ENCODE results near the gene PALS2. TPM values are rescaled to one million over a fixed set of nuclear protein-coding genes. Genes with fewer than 3 reads are reported as not detected.

PALS2 gene
- total and polyA plus RNA-seq, 9 of the 15 experiments (the other 6 are each of a cell fraction or from before 2014, with no cell fraction given) = 5.9 to 35.0 (median 17.7) TPM

DNA sequence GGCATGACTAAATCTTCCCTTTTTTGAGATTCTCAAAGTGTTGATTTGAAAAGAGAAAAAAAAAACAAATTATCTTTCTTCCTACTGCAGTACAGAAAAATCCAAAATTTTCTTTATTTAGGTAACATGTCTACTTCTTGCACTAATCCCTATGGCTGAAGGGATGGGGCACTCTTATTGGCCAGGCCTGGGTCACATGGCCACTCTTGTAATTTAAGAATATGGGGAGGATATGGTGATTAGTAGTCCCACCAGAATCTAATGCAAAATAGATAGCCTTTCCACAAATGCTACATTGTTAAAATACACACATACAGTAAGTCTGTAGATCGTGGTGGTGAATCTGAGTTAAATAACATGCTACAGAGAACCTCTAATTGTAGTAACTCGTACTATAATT lies 7.0 kb upstream of the PALS2 start:
- BruUV-seq (replicated peaks) = no TSS peak
- H3K79me2 ChIP-seq (ENCODE audit: control insufficient read depth, insufficient read depth, low read length) = no peaks in the 10 kb centered on the region
- CTCF ChIA-PET (ENCODE audit: low intra/inter-chr PET ratio) = no interaction called here

More for the DNA sequence above, 7.0 kb upstream of the PALS2 start:
- 0% methylated on average over 2 of the region's 2 CpGs for WGBS (ENCODE audit: insufficient coverage, low coverage, missing lambda C conversion rate)
- H4K20me1 ChIP-seq (replicated peaks; ENCODE audit: control insufficient read depth, insufficient read depth, low read length) = no peaks in the 10 kb centered on the region
- TF ChIP-seq PRPF4 (IDR thresholded peaks at IDR 0.05; ENCODE audit: insufficient read depth, low read depth, low read length, poor library complexity, severe bottlenecking) = no peak
- TF ChIP-seq KLF1 (tag; IDR thresholded peaks at IDR 0.05) = no peak
- TF ChIP-seq, protein P1, sequence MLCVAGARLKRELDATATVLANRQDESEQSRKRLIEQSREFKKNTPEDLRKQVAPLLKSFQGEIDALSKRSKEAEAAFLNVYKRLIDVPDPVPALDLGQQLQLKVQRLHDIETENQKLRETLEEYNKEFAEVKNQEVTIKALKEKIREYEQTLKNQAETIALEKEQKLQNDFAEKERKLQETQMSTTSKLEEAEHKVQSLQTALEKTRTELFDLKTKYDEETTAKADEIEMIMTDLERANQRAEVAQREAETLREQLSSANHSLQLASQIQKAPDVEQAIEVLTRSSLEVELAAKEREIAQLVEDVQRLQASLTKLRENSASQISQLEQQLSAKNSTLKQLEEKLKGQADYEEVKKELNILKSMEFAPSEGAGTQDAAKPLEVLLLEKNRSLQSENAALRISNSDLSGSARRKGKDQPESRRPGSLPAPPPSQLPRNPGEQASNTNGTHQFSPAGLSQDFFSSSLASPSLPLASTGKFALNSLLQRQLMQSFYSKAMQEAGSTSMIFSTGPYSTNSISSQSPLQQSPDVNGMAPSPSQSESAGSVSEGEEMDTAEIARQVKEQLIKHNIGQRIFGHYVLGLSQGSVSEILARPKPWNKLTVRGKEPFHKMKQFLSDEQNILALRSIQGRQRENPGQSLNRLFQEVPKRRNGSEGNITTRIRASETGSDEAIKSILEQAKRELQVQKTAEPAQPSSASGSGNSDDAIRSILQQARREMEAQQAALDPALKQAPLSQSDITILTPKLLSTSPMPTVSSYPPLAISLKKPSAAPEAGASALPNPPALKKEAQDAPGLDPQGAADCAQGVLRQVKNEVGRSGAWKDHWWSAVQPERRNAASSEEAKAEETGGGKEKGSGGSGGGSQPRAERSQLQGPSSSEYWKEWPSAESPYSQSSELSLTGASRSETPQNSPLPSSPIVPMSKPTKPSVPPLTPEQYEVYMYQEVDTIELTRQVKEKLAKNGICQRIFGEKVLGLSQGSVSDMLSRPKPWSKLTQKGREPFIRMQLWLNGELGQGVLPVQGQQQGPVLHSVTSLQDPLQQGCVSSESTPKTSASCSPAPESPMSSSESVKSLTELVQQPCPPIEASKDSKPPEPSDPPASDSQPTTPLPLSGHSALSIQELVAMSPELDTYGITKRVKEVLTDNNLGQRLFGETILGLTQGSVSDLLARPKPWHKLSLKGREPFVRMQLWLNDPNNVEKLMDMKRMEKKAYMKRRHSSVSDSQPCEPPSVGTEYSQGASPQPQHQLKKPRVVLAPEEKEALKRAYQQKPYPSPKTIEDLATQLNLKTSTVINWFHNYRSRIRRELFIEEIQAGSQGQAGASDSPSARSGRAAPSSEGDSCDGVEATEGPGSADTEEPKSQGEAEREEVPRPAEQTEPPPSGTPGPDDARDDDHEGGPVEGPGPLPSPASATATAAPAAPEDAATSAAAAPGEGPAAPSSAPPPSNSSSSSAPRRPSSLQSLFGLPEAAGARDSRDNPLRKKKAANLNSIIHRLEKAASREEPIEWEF (CRISPR knock-in tag; IDR thresholded peaks at IDR 0.05) = no peak
- TF ChIP-seq, protein P2, sequence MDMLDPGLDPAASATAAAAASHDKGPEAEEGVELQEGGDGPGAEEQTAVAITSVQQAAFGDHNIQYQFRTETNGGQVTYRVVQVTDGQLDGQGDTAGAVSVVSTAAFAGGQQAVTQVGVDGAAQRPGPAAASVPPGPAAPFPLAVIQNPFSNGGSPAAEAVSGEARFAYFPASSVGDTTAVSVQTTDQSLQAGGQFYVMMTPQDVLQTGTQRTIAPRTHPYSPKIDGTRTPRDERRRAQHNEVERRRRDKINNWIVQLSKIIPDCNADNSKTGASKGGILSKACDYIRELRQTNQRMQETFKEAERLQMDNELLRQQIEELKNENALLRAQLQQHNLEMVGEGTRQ (CRISPR knock-in tag; IDR thresholded peaks at IDR 0.05) = peak; percentile 73
- TF ChIP-seq, protein P3, sequence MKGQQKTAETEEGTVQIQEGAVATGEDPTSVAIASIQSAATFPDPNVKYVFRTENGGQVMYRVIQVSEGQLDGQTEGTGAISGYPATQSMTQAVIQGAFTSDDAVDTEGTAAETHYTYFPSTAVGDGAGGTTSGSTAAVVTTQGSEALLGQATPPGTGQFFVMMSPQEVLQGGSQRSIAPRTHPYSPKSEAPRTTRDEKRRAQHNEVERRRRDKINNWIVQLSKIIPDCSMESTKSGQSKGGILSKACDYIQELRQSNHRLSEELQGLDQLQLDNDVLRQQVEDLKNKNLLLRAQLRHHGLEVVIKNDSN (CRISPR knock-in tag; IDR thresholded peaks at IDR 0.05) = peak; percentile 57
- peak; percentile 54; the same call in 1 of the 2 replicates for TF ChIP-seq RAD51 (IDR thresholded peaks at IDR 0.05; ENCODE audit: borderline replicate concordance, low read depth)
- TF ChIP-seq ZNF589 (CRISPR knock-in tag; IDR thresholded peaks at IDR 0.05; ENCODE audit: low read depth) = no peak
- no peak overlapping the region for H3K4me3 ChIP-seq
- DNase-seq (ENCODE audit: extremely low read depth in 1 of 4, low spot score in 3 of 4) (no peak), FAIRE-seq (no peak), ATAC-seq (peak; percentile 43; the same call in 1 of the 3 replicates)
- in situ Hi-C loops (cut with MboI) = no loop called here
- POLR2A ChIA-PET = no interaction called here
- no peaks in the 10 kb centered on the region for H3K9me3 ChIP-seq (replicated peaks; ENCODE audit: control insufficient read depth, insufficient read depth, low read depth, low read length)
- peaks cover 1 to 4% of the 10 kb centered on the region in 2 experiments; a peak in 4 of 5 replicates for H3K27me3 ChIP-seq (ENCODE audit: control insufficient read depth in 2 of 2, insufficient read depth in 2 of 2, low read length in 2 of 2)
- no peak overlapping the region for H3K4me2 ChIP-seq (ENCODE audit: insufficient read depth, low read length)
- H3K9me1 ChIP-seq (ENCODE audit: control insufficient read depth, insufficient read depth, low read length) = no peaks in the 10 kb centered on the region
- intact Hi-C loops (cut with micrococcal nuclease) = no loop called here
- H3K9ac ChIP-seq (ENCODE audit: insufficient read depth in 1 of 2, low read depth in 2 of 2, low read length in 2 of 2) = no peak overlapping the region
- no peaks in the 10 kb centered on the region for H3K4me1 ChIP-seq (replicated peaks in 1 of 2; ENCODE audit: control insufficient read depth in 2 of 2, insufficient read depth in 2 of 2, low read length in 2 of 2)
- H3K36me3 ChIP-seq (ENCODE audit: control insufficient read depth, insufficient read depth, low read length) = no peaks in the 10 kb centered on the region
- no peak overlapping the region for H2AFZ ChIP-seq (ENCODE audit: low read depth, low read length)
- H3K27ac ChIP-seq (ENCODE audit: extremely low read depth, low read depth, low read length) = no peak overlapping the region
